NCI-H128 (cell line): ENCODE measurements around the gene SPATC1L.

ENCODE experiments used
- DNase-seq: peaks from one replicate; lab custom pipeline; 2025; ENCODE audit not compliant: unreplicated experiment; lab: John Stamatoyannopoulos, UW

SPATC1L gene

DNA sequence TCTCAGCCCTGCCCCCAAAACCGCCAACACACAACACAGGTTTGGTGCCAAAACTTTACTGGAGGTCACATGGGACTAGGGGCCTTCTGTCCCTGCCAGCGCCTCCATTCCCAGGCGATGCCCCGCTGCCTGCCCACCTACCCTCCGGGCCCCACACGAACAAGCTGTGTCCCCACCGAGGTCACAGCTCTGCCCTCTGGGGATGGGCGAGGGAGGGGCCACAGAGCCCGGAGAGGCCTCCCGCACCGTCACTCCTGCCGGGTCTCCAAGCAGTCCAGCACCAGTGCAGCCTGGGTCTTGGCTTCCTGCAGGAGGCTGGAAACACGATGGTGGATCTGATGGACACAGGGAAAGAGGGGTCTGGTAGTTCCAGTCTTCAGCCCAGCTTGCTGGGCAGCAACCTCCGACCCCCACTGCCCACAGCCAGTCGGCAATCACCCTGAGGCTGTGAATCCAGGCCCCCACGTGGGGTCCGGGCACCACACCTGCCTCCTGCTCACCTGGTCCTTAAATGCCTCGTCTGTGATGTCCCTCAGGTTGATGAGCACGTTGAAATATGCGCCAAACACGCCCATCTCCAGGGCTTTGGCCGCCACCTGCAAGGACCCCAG, 47.4 kb downstream of the SPATC1L start:
- no peak for DNase-seq

DNA sequence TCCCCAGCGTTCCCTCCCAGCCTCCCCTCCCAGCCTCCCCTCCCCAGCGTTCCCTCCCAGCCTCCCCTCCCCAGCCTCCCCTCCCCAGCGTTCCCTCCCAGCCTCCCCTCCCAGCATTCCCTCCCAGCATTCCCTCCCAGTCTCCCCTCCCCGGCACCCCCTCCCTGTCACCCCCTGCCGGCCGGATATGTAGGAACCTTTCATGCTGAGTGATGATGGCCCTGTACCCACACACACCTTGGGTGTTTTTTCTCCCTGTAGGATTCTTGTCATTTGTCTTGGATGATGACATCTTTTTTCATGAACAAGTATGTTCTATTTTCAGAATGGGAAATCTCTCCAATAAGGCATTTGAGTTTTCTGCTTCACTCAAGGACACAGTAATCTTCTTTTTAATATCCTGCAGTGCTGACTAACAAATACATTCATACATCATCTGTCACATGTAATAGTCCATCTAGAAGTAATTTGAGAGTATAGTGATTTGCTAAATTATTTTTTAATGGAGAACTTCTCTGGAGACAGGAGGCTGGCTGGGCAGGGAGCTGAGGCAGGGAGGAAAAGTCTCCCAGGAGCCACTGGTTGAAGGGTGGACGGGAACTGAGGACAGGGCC, 48.4 kb downstream of the SPATC1L start:
- no peak for DNase-seq

DNA sequence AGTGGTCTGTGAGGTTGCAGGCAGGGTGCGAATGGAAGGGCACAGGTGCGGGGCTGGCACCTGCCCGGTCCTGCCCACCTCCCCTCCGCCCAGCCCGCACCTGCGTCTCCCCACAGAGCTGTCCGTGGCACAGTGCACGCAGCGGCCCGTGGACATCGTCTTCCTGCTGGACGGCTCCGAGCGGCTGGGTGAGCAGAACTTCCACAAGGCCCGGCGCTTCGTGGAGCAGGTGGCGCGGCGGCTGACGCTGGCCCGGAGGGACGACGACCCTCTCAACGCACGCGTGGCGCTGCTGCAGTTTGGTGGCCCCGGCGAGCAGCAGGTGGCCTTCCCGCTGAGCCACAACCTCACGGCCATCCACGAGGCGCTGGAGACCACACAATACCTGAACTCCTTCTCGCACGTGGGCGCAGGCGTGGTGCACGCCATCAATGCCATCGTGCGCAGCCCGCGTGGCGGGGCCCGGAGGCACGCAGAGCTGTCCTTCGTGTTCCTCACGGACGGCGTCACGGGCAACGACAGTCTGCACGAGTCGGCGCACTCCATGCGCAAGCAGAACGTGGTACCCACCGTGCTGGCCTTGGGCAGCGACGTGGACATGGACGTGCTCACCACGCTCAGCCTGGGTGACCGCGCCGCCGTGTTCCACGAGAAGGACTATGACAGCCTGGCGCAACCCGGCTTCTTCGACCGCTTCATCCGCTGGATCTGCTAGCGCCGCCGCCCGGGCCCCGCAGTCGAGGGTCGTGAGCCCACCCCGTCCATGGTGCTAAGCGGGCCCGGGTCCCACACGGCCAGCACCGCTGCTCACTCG, 52.2 kb downstream of the SPATC1L start:
- DNase-seq, result no peak

DNA sequence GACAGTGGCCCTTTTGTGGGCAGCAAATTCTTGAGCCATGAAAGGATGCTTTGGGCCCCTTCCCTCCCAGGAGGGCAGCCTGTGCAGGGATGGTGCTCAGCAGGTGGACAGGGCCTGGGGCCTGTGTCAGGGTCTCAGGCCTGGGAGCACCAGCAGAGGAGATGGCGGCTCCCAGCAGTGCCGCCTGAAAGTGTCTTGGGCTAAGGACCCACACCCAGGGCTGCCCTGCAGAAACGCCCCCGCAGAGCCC, 52.7 kb downstream of the SPATC1L start:
- DNase-seq, result no peak

DNA sequence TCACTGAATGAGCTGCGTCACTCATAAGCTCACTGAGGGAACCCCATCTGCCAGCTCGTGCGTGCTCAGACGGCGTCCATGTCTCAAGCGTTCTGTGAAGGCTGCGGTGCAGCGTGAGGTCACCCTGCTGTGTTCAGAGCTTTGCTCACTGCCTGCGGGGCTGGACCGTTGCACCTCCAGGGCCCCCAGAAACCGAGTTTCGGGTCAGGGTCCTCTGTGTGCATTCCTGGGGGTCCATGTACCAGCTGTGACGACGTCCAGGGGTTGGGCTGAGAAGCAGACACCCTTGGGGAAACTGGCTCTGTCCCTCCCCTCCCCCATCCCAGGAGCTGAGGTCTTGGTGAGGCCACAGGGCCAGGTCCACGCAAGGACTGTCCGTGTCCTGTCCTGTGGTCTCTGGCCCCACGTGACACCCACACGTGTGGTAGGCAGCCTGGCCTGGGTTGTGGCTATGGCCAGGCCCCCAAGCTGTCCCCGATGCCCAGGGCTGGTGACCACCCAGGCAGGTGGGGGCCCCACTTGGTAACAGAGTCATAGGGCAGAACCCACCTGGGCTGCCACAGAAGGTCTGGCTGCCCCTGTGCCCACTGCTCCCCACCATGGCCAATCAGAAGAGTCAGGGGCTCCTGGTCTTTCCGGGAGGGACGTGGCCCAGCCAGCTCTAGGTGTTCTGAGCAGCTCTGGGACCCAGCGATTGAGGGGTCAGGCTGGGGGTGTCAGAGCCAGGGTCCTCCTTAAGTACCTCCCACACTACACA, 53.2 kb downstream of the SPATC1L start:
- no peak for DNase-seq

DNA sequence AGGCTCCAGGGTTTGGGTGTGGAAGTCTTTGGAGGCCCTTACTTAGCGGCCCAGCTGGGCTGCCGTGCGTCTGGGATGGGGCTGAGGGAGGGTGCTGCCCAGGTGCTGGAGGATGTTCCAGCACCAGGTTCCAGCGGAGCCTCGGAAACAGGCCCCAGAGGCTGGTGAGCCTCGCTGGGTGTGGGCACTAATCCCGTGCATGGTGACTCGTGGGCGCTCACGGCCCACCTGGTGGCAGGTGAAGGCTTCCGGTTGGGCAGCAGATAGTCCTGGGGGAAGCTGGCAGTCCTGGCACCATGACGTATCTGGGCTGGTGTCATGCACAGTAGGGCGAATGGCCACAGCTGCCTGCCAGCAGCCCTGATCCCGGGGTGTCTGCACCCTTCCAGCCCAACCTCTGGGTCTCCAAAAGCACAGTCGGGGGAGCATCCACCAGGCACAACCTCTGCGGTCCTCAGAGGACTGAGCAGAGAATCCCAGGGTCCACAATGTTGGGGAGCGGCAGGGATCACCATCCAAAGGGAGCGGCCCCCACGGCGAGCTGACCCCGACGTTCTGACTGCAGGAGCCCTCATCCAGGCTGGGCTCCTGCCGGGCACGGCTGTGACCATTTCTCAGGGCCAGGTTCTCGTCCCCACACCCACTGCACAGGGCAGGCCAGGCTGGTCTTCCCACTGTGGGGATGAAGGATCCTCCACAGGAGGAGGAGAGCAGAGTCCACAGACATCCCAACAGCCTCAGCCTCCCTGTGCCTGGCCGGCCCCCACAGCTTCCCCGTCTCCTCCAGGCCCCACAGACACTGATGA, 54.2 kb downstream of the SPATC1L start:
- no peak for DNase-seq

DNA sequence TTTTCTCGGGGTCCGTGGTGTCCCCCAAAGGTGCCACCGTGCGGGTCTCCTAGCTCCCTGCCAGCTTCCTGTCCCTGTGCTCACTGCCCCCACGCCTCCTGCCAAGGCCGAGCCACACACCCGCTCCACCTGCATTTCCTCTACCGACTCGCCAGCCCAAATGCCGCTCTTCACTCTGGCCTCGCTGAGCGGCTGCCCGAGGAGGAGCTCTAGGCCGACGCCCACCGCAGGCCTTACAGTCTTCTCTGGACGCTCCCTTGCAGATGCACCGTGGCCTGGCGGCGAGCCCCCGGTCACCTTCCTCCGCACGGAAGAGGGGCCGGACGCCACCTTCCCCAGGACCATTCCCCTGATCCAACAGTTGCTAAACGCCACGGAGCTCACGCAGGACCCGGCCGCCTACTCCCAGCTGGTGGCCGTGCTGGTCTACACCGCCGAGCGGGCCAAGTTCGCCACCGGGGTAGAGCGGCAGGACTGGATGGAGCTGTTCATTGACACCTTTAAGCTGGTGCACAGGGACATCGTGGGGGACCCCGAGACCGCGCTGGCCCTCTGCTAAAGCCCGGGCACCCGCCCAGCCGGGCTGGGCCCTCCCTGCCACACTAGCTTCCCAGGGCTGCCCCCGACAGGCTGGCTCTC, 55.2 kb downstream of the SPATC1L start:
- no peak for DNase-seq

DNA sequence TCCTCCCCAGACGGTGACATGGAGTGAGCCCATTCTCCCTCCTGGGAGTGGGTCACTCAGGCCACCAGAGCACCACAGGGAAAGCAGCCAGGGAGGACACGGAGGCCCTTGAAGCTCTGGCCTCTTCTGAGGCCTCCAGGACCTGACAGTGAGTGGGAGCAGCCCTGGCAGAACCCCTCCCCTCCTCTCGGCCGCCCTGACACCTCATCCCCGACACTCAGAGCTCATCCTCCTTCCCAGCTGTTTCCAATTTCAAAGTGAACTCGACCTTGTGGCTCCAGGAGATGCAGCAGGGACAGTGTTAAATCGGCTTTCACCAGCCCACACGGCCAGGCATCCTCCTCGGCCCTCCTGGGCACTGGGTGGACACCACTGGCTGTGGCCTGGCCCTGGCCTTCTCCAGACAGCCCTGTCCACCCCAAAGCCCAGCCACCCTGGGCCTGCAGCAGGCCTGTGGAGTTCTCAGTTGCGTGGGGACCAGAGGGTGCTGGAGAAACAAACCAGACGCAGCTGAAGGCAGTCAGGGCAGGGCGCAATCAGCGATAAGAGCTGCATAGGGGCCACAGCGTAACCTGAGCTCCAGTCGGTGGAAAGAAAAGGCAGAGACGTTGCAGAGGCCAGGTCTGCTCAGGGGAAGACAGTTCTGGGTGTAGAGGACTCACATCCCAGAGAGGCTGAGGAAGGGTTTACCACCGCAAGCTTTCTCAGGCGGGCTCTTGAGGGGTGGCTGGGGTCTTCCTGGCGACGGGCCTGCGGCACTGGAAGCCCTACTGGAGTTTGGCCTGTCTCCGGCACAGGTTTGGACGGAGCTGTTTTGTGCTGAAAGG, 55.9 kb downstream of the SPATC1L start:
- DNase-seq, result no peak

DNA sequence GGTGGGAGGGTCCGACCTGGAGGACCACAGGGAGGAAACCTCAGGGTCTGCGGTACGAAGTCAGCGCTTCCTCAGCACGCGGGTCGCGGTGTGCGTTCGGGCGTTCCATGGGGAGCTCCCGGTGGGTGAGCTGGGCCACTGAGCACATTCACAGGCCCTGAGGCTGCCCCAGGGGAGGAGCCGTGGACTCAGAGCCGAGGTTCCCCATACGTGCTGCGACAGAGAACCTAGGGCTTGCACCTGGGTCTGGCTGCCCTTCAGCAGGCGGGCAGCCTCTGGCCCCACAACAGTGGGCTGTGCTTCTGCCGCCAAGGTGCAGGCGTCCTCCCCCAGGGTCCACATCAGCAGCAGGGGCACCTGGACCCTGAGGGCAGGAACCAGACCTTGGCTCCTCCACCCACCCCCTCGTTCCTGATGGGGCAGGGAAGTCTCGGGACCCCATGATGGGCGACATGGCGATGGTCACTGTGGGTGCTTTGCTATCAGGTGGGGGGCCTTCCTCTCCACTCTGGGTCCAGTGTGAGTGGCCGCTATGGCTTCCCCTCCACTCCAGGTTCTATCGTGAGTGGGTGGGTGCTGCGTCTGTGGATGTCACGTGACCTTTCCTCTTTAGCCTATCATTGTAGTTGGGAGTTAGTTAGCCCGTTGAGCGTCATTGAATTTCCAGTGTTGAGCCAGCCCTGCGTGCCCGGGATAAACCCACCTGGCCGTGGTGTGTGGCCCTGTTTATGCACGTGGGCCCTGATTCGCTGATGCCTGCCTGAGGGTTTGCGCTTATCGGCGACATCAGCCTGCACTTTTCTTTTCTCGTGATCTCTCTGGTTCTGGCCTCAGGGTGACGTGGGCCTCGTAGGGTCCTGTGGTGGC, 56.8 kb downstream of the SPATC1L start:
- DNase-seq, result no peak

DNA sequence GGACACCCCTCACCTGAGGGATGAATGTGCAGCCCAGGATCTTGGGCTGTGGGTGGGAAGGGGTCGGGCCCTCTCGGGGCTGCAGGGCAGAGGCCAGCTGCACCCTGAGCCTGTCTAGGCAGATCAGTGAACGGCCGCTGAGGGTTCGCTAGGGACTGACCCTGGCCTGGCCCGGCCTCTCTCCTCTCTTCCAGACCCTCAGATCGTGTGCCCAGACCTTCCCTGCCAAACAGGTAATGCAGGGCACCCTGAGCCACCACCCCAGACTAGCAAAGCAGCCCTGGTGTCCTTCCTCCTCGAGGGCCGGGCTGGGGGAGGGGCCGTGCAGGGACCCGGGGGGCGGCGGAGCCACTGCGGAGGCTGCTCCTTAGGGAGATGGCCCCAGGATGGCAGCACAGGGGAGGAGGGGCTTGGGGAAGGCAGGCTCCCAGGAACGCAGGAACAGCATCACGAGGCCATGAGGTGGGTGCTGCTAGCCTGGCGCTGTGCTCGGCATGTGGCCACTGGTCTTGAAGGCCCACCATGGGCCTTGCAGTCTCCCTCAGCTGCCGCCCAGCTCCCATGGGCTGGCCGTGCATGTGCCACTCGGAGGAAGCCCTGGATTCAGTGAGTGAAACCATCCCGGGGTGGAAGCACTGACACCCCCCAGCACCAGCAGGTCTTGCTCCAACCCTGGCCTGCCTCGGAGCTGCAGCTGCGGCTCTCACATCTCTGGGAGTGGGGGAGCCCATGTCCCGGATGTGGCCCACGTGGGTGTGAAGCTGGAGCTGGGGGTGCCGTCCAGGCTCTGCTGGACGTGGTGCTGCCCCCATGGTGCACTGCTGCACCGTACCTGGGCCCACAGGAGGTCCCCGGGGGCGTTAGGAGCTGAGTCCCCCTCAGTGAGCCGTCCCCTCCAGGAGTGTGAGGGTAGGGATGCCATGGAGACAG, 57.7 kb downstream of the SPATC1L start:
- DNase-seq, result no peak

DNA sequence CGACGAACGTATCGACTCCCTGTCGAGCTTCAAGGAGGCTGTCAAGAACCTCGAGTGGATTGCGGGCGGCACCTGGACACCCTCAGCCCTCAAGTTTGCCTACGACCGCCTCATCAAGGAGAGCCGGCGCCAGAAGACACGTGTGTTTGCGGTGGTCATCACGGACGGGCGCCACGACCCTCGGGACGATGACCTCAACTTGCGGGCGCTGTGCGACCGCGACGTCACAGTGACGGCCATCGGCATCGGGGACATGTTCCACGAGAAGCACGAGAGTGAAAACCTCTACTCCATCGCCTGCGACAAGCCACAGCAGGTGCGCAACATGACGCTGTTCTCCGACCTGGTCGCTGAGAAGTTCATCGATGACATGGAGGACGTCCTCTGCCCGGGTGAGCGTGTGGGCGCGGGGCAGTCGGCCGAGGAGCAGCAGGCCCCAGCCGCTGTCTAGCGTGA, 58.4 kb downstream of the SPATC1L start:
- no peak for DNase-seq

DNA sequence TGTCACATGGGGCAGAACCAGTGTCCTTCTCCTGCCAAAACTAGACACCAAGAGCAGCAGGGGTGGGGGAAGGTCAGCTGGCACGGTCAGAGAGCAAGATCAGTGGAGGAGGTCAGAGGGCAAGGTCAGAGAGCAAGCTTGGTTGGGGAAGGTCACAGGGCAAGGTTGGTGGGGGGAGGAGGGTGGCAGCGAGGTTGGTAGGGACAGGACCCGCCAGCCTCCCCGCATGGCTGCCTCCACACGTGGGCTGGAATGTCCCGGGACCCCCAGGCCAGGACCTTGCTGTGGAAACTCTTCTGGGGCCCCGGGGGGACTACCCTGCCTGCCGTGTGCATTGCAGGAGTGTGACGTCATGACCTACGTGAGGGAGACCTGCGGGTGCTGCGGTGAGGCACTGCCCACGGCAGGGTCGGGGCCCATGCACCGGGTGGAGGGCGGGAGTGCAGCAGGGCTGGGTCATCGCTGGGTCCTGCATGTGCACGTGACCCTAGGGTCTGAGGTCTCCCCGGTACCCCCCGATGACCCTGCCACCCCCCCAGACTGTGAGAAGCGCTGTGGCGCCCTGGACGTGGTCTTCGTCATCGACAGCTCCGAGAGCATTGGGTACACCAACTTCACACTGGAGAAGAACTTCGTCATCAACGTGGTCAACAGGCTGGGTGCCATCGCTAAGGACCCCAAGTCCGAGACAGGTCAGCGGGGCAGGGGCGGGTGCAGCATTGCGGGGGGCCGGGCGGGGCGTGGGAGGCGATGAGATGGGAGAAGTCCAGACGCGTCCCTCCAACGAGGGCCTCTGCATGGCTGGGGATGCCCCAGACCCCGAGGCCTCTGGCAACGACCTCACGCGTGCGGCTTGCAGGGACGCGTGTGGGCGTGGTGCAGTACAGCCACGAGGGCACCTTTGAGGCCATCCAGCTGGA, 59.1 kb downstream of the SPATC1L start:
- no peak for DNase-seq

DNA sequence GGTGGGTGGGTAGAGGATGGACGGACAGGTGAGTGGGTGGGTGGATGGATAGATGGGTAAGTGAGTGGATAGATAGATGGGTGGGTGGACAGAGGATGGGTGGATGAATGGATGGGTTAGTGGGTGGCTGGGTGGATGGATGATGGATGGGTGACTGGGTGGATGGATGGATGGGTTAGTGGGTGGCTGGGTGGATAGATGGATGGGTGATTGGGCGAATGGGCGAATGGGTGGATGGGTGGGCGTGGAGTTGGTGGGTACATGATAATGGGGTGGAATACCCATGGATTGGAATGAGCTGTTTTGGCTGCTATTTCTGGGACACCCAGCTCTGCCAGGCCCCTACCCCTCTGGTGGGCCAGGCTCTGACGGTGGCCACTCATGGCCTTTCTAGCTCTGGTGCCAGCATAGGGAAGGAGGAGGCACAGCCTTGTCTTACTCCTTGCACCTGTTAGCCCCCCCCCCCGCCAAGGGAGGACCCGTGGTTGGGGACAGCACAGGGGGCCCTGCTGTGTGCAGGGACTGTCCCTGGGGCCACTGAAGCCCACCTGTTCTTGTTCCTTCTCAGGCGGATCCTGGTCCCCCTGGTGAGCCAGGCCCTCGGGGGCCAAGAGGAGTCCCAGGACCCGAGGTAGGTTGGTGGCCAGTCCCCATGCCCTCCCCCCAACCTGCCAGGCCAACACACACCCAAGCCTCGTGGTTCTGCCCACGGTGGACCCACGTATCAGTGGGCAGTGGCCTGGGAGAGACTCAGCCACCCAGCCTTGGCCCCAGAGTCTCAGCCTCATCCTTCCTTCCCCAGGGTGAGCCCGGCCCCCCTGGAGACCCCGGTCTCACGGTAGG, 60.0 kb downstream of the SPATC1L start:
- DNase-seq, result no peak

DNA sequence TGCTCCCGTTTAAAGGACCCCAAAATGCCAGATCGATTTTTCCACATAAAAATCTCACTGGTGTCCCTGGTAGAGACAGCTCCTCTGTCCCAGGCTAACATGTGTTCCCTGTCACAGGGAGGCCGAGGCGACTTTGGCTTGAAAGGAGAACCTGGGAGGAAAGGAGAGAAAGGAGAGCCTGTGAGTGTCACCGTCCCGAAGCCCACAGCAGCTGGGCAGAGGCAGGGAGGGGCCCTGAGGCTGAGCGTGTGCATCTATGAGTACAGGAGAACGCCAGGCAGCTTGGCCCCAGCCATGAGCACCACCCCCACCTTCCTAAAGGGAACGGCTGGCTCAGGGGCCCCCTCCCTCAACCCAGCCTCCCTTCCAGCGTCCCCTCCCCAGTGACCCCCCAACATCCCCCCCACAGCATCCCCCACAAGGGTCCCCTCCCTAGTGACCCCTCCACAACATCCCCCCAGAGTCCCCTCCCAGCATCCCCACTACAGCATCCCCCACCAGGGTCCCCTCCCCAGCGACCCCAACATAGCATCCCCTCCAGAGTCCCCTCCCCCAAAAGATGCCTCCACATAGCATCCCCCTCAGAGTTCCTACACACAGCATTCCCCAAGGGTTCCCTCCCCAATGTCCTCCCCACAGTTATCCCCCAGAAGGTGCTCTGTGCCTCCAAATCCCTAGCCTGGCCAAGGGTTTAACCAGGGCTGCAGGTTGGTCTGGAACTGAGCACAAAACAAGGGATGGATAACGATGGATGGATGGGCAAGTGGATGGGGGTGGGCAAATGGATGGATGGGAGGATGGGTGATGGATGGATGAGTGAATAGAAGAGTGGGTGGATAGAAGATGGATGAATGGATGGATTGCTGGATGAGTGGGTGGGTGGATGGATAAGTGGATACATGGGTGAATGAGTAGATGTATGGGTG, 61.2 kb downstream of the SPATC1L start:
- no peak for DNase-seq

DNA sequence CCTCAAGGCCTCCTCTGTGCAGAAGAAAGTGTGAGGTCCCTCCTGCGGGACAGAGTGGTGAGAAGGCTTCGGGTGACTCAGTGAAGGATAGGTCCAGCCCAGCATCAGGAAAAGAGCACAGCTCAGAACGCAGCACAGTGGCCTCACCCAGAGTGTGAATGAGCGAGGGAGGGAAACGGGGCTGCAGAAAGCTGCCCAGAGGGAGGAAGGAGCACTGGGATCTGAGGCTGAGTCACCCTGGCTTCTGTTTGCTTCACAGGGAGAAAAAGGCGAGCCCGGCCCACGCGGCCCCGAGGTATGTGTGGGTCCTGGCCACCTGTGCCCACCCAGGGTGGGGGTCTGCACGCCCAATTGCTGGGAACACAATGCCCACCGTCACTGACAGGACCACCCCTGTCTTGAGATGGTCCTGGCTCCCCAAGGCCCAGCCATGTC, 62.0 kb downstream of the SPATC1L start:
- no peak for DNase-seq
